CD8-positive, alpha-beta memory T cell (primary cell): Measurements from ENCODE around the gene GALNT10. TPM values are rescaled to one million over a fixed set of nuclear protein-coding genes. Genes with fewer than 3 reads are reported as not detected.

Source experiments
- CTCF ChIA-PET: fragments of 350-600 bp; sonication (Branson Sonifier 250); formaldehyde crosslinking; loops from one replicate; lab custom pipeline; 2021; ENCODE audit warnings: antibody characterized with exemption; lab: Charles Lee
- POLR2A ChIA-PET: fragments of 350-600 bp; sonication (Branson Sonifier 250); formaldehyde crosslinking; loops from one replicate; lab custom pipeline; 2021; ENCODE audit warnings: antibody characterized with exemption; lab: Charles Lee
- DNase-seq, 5 donors: peaks; one replicate each; pipeline versions ENCODE4 v3.0.0 to v3.0.0-alpha.2; 2020 to 2022; ENCODE audit warnings: mixed read lengths in 1 of 5
- H3K27ac ChIP-seq: one replicate; pipeline ENCODE4 v1.7.0; 2013; ENCODE audit warnings: low read depth, mild to moderate bottlenecking, low read length, moderate library complexity
- H3K27me3 ChIP-seq: 2 replicates; pipeline ENCODE4 v1.7.0; 2013; ENCODE audit warnings: low read length, mild to moderate bottlenecking; ENCODE audit not compliant: insufficient read depth, poor library complexity, severe bottlenecking
- H3K36me3 ChIP-seq: 2 replicates; pipeline ENCODE4 v1.7.0; 2013; ENCODE audit warnings: mild to moderate bottlenecking, low read length, moderate library complexity; ENCODE audit not compliant: insufficient read depth
- H3K4me1 ChIP-seq: 2 replicates; pipeline ENCODE4 v1.7.0; 2013; ENCODE audit warnings: mild to moderate bottlenecking, low read length, moderate library complexity; ENCODE audit not compliant: insufficient read depth
- H3K4me3 ChIP-seq: 2 replicates; pipeline ENCODE4 v1.7.0; 2013; ENCODE audit warnings: mild to moderate bottlenecking, low read length
- H3K9me3 ChIP-seq: 2 replicates; pipeline ENCODE4 v1.7.0; 2013; ENCODE audit warnings: mild to moderate bottlenecking, low read length
- H3K27ac Mint-ChIP-seq, 8 donors: one replicate each; pipeline ENCODE4 v1.8.0; 2020 to 2021; ENCODE audit warnings: mixed read lengths in 8 of 8, mild to moderate bottlenecking in 6 of 8, inconsistent platforms in 3 of 8, moderate library complexity in 3 of 8
- H3K27me3 Mint-ChIP-seq, 2 donors: one replicate each; pipeline ENCODE4 v1.8.0; 2020 to 2021; ENCODE audit warnings: mixed read lengths in 2 of 2, mild to moderate bottlenecking in 1 of 2, moderate library complexity in 1 of 2
- H3K36me3 Mint-ChIP-seq, 3 donors: one replicate each; pipeline ENCODE4 v1.8.0; 2020 to 2021; ENCODE audit warnings: mixed read lengths in 3 of 3, inconsistent platforms in 1 of 3, mild to moderate bottlenecking in 1 of 3
- H3K4me1 Mint-ChIP-seq, 3 donors: one replicate each; pipeline ENCODE4 v1.8.0; 2020 to 2021; ENCODE audit warnings: mixed read lengths in 3 of 3, inconsistent platforms in 1 of 3, mild to moderate bottlenecking in 1 of 3
- H3K4me3 Mint-ChIP-seq, 7 donors: one replicate each; pipeline ENCODE4 v1.8.0; 2020 to 2021; ENCODE audit warnings: mixed read lengths in 7 of 7, mild to moderate bottlenecking in 6 of 7, moderate library complexity in 4 of 7, inconsistent platforms in 2 of 7
- H3K9me3 Mint-ChIP-seq, 5 donors: one replicate each; pipeline ENCODE4 v1.8.0; 2020 to 2022; ENCODE audit warnings: mixed read lengths in 5 of 5, mild to moderate bottlenecking in 3 of 5, moderate library complexity in 2 of 5, inconsistent platforms in 1 of 5
- polyA plus RNA-seq: library from polyadenylated mRNA; unstranded; fragments of 300-500 nt; fragmentation: Illumina TruSeq; gene quantifications from one replicate; pipeline ENCODE4 v1.2.3, GENCODE V29; 2021
- total RNA-seq, 2 experiments: library from RNA; stranded (reverse); gene quantifications; one replicate each; pipeline ENCODE4 v1.2.3, GENCODE V29; 2021

Gene GALNT10
- total and polyA plus RNA-seq, 3 experiments from 2014 or later, result 27.6 to 32.1 (median 28.0) TPM

- ChIA-PET POLR2A (interaction anchor here (1.4 kb wide), 1 partner anchor 257 kb away, joined by 3 read pairs; the partner anchor contains the start of gene GALNT10), CTCF (no interaction called here)
- Histone ChIP-seq H3K9me3 (no peaks in the 10 kb centered on the region), H3K36me3 (peaks cover 21% of the 10 kb centered on the region), H3K4me3 (peak overlapping the region; percentile 78), H3K4me1 (peaks cover 38% of the 10 kb centered on the region), H3K27me3 (no peaks in the 10 kb centered on the region), H3K27ac (peak overlapping the region; percentile 20)
- Mint-ChIP-seq H3K36me3 (peaks cover 3 to 44% (median 8%) of the 10 kb centered on the region in 3 donors), H3K4me1 (peaks cover 57 to 74% (median 74%) of the 10 kb centered on the region in 3 donors), H3K27me3 (no peaks in the 10 kb centered on the region), H3K27ac (peak overlapping the region; percentile 44 to 99 (median 92)), H3K9me3 (no peaks in the 10 kb centered on the region), H3K4me3 (peak overlapping the region; percentile 88 to 96 (median 92))
- peak in 2 of 5 donors; percentile 11 to 27 for DNase-seq
These were observed 256.7 kb downstream of the GALNT10 start for GRCh38 chr5:154447089-154447725.

GRCh38 chr5:154449786-154450185 lies 259.3 kb downstream of the GALNT10 start:
- Mint-ChIP-seq H3K4me1 (peaks cover 45 to 56% (median 51%) of the 10 kb centered on the region in 3 donors), H3K36me3 (peaks cover 11 to 62% (median 13%) of the 10 kb centered on the region in 3 donors), H3K9me3 (no peaks in the 10 kb centered on the region), H3K4me3 (peak overlapping the region in 2 of 7 donors; percentile 3 to 56), H3K27me3 (no peaks in the 10 kb centered on the region), H3K27ac (peak overlapping the region in 1 of 8 donors; percentile 12)
- Histone ChIP-seq H3K36me3 (peaks cover 35% of the 10 kb centered on the region), H3K9me3 (no peaks in the 10 kb centered on the region), H3K27me3 (no peaks in the 10 kb centered on the region), H3K27ac (no peak overlapping the region), H3K4me3 (no peak overlapping the region), H3K4me1 (peaks cover 31% of the 10 kb centered on the region)
- CTCF ChIA-PET, result no interaction called here
- POLR2A ChIA-PET, result no interaction called here
- DNase-seq, result no peak

DNA sequence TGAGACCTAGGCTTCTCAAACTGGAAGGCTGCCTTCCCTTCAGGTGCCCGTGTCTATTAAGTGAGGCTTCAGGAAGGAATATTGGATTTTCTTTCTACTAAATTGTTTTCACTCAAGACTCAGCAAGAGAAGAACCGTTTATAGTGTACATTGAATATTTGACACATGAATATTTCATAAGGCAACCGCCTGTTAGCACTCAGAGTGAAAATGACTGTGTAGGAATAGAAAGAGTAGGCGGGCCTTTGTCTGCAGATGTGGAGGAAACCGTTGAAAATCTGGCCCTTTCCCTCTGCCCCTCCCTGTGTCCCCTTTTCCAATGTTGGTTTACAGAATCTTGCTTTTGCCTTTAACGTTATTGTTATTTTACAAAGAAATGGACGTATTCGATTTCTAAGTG lies 261.4 kb downstream of the GALNT10 start:
- H3K9me3 Mint-ChIP-seq, result no peaks in the 10 kb centered on the region

GRCh38 chr5:154455585-154455984 lies 265.1 kb downstream of the GALNT10 start:
- no peaks in the 10 kb centered on the region for H3K4me1 ChIP-seq
- H3K27me3 Mint-ChIP-seq, result no peaks in the 10 kb centered on the region
- no peak overlapping the region for H3K27ac ChIP-seq
- no peaks in the 10 kb centered on the region for H3K9me3 ChIP-seq
- POLR2A ChIA-PET, result no interaction called here
- peaks cover 3 to 10% (median 7%) of the 10 kb centered on the region in 3 donors for H3K4me1 Mint-ChIP-seq
- no peaks in the 10 kb centered on the region for H3K27me3 ChIP-seq
- peaks cover 21 to 92% (median 36%) of the 10 kb centered on the region in 3 donors for H3K36me3 Mint-ChIP-seq
- H3K9me3 Mint-ChIP-seq, result no peaks in the 10 kb centered on the region
- no peak overlapping the region for H3K27ac Mint-ChIP-seq
- peaks cover 63% of the 10 kb centered on the region for H3K36me3 ChIP-seq
- H3K4me3 Mint-ChIP-seq, result no peak overlapping the region
- no peak for DNase-seq
- CTCF ChIA-PET, result interaction anchor here (1.2 kb wide), 1 partner anchor 12 kb away, joined by 4 read pairs; no protein-coding TSS in a partner anchor
- H3K4me3 ChIP-seq, result no peak overlapping the region

More for the DNA sequence above, 261.4 kb downstream of the GALNT10 start:
- ChIA-PET POLR2A (no interaction called here), CTCF (no interaction called here)
- no peak overlapping the region for H3K4me3 Mint-ChIP-seq
- H3K36me3 Mint-ChIP-seq, result peaks cover 14 to 71% (median 22%) of the 10 kb centered on the region in 3 donors
- H3K4me1 ChIP-seq, result peaks cover 26% of the 10 kb centered on the region
- no peaks in the 10 kb centered on the region for H3K27me3 ChIP-seq
- peaks cover 35 to 44% (median 42%) of the 10 kb centered on the region in 3 donors for H3K4me1 Mint-ChIP-seq
- H3K27ac Mint-ChIP-seq, result peak overlapping the region in 1 of 8 donors; percentile 8
- no peak for DNase-seq
- H3K36me3 ChIP-seq, result peaks cover 53% of the 10 kb centered on the region
- H3K27me3 Mint-ChIP-seq, result no peaks in the 10 kb centered on the region
- no peak overlapping the region for H3K27ac ChIP-seq
- H3K9me3 ChIP-seq, result no peaks in the 10 kb centered on the region
- H3K4me3 ChIP-seq, result no peak overlapping the region

DNA sequence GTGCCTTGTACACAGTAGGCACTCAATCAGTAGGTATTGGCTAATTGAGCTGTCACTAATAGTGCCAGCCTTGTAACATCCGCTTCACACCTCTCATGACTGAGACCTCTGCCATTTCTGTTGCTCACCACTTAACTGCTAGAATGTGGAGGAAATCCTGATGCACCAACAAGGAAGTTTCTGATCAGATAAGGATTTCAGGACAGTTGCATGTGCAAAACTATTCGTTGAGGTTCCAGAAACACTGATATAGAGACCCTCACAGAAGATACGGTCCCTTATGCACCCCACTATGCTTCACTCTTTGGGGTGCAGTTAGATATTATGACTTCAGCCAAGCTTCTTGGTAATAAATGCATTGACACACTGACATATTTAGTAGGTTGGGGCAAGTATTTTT lies 266.0 kb downstream of the GALNT10 start:
- H3K27ac ChIP-seq, result no peak overlapping the region
- Mint-ChIP-seq H3K4me3 (no peak overlapping the region), H3K4me1 (peaks cover 0 to 3% (median 0%) of the 10 kb centered on the region in 3 donors), H3K27me3 (no peaks in the 10 kb centered on the region), H3K9me3 (no peaks in the 10 kb centered on the region), H3K36me3 (peaks cover 21 to 89% (median 38%) of the 10 kb centered on the region in 3 donors), H3K27ac (no peak overlapping the region)
- no peaks in the 10 kb centered on the region for H3K27me3 ChIP-seq
- CTCF ChIA-PET, result interaction anchor here (1.2 kb wide), 1 partner anchor 11 kb away, joined by 4 read pairs; no protein-coding TSS in a partner anchor
- no peaks in the 10 kb centered on the region for H3K9me3 ChIP-seq
- POLR2A ChIA-PET, result no interaction called here
- no peaks in the 10 kb centered on the region for H3K4me1 ChIP-seq
- no peak overlapping the region for H3K4me3 ChIP-seq
- H3K36me3 ChIP-seq, result peaks cover 56% of the 10 kb centered on the region
- no peak for DNase-seq

- Histone ChIP-seq H3K36me3 (peaks cover 34% of the 10 kb centered on the region), H3K4me1 (no peaks in the 10 kb centered on the region), H3K27me3 (no peaks in the 10 kb centered on the region), H3K4me3 (no peak overlapping the region), H3K27ac (no peak overlapping the region), H3K9me3 (no peaks in the 10 kb centered on the region)
- H3K4me1 Mint-ChIP-seq, result no peaks in the 10 kb centered on the region
- no peaks in the 10 kb centered on the region for H3K9me3 Mint-ChIP-seq
- H3K27ac Mint-ChIP-seq, result no peak overlapping the region
- no peak overlapping the region for H3K4me3 Mint-ChIP-seq
- DNase-seq, result no peak
- H3K27me3 Mint-ChIP-seq, result no peaks in the 10 kb centered on the region
- ChIA-PET CTCF (interaction anchor here (1.0 kb wide), 1 partner anchor 9 kb away, joined by 3 read pairs; no protein-coding TSS in a partner anchor), POLR2A (no interaction called here)
- H3K36me3 Mint-ChIP-seq, result peaks cover 10 to 71% (median 29%) of the 10 kb centered on the region in 3 donors
These were observed 268.5 kb downstream of the GALNT10 start for GRCh38 chr5:154459015-154459414.

DNA sequence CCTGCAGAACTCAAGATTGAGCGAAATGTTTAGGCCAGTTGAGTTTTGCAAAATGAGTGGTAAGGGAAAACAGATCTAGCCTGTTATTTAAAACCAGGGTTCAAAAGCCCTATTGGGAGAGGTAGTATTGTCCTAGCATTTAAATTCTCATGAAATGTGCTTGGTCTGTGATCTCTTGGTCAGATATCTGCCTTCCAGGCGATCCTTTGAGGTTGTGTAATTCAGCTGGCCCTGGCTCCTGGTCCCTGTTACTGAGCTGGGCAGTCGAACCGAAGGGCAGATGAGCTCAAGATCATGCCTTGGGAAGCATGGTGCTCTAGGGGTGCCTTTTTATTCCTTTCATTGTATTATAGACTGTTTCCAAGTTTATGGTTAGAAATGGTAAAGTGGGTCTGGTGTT lies 269.6 kb downstream of the GALNT10 start:
- POLR2A ChIA-PET, result no interaction called here
- H3K4me3 Mint-ChIP-seq, result no peak overlapping the region
- peaks cover 30% of the 10 kb centered on the region for H3K36me3 ChIP-seq
- no peaks in the 10 kb centered on the region for H3K4me1 Mint-ChIP-seq
- no peaks in the 10 kb centered on the region for H3K27me3 Mint-ChIP-seq
- H3K9me3 ChIP-seq, result no peaks in the 10 kb centered on the region
- no peak for DNase-seq
- CTCF ChIA-PET, result interaction anchor here (1.2 kb wide), 1 partner anchor 13 kb away, joined by 5 read pairs; no protein-coding TSS in a partner anchor
- H3K36me3 Mint-ChIP-seq, result peaks cover 10 to 61% (median 28%) of the 10 kb centered on the region in 3 donors
- H3K4me3 ChIP-seq, result no peak overlapping the region
- peak overlapping the region in 1 of 8 donors; percentile 71 for H3K27ac Mint-ChIP-seq
- no peaks in the 10 kb centered on the region for H3K27me3 ChIP-seq
- H3K4me1 ChIP-seq, result no peaks in the 10 kb centered on the region
- H3K27ac ChIP-seq, result no peak overlapping the region
- H3K9me3 Mint-ChIP-seq, result no peaks in the 10 kb centered on the region

- Histone ChIP-seq H3K4me3 (no peak overlapping the region), H3K4me1 (no peaks in the 10 kb centered on the region), H3K9me3 (no peaks in the 10 kb centered on the region), H3K27ac (no peak overlapping the region), H3K36me3 (peaks cover 18% of the 10 kb centered on the region), H3K27me3 (no peaks in the 10 kb centered on the region)
- Mint-ChIP-seq H3K9me3 (no peaks in the 10 kb centered on the region), H3K4me3 (no peak overlapping the region), H3K4me1 (no peaks in the 10 kb centered on the region), H3K27me3 (no peaks in the 10 kb centered on the region), H3K27ac (no peak overlapping the region), H3K36me3 (peaks cover 9 to 48% (median 22%) of the 10 kb centered on the region in 3 donors)
- POLR2A ChIA-PET, result no interaction called here
- no peak for DNase-seq
- CTCF ChIA-PET, result no interaction called here
These were observed 271.0 kb downstream of the GALNT10 start for GRCh38 chr5:154461531-154461930.
